ENCODE data around the gene SYAP1. TPM values are rescaled to one million over a fixed set of nuclear protein-coding genes. Genes with fewer than 3 reads are reported as not detected.

Gene SYAP1
- total and polyA plus RNA-seq, 9 of the 15 experiments (the other 6 are each of a cell fraction or from before 2014, with no cell fraction given) = 5.7 to 35.3 (median 27.6) TPM

- no peak for TF ChIP-seq ZNF407 (IDR thresholded peaks at IDR 0.05; ENCODE audit: low read depth)
- no peak for TF ChIP-seq ZNF699 (CRISPR knock-in tag; IDR thresholded peaks at IDR 0.05; ENCODE audit: insufficient replicate concordance)
- TF ChIP-seq MCM7 (IDR thresholded peaks at IDR 0.05) = no peak
- no peak for TF ChIP-seq CHD7 (IDR thresholded peaks at IDR 0.05; ENCODE audit: low read depth, low read length)
- no peak for TF ChIP-seq ATF4 (CRISPR knock-in tag; IDR thresholded peaks at IDR 0.05)
- TF ChIP-seq ZBTB7A (IDR thresholded peaks at IDR 0.05; ENCODE audit: borderline replicate concordance, control insufficient read depth, low read depth, low read length) = no peak
Measured at GRCh38 chrX:16719334-16720084, at the start of gene SYAP1 (continued).

Measured in K562 (cell line).